NCI-H2107 treated with DMSO at 0.1 percent for 48 hours (cell line): ENCODE data around the gene CIROP.
A peak's percentile ranks its signal among the peaks of the same experiment; 100 is the strongest.

Source experiments
- DNase-seq: peaks from one replicate; lab custom pipeline; 2025; ENCODE audit not compliant: unreplicated experiment; lab: John Stamatoyannopoulos, UW

Gene CIROP

GRCh38 chr14:23104591-23105347 lies at the start of gene CIROP:
TSS of gene CIROP (minus strand) at chr14:23104989. CDS start at chr14:23104920, 69 bp downstream.
- peak; percentile 3 for DNase-seq

- no peak for DNase-seq
These were observed 49.3 kb upstream of the CIROP start for GRCh38 chr14:23153851-23154796.

- DNase-seq = no peak
These were observed 46.6 kb upstream of the CIROP start for GRCh38 chr14:23151342-23151741.

- no peak for DNase-seq
These were observed 45.0 kb upstream of the CIROP start for GRCh38 chr14:23149745-23150144.

GRCh38 chr14:23148591-23149249 lies 43.9 kb upstream of the CIROP start:
- no peak for DNase-seq

- DNase-seq = no peak
These were observed 42.9 kb upstream of the CIROP start for GRCh38 chr14:23147676-23148075.

- DNase-seq = no peak
These were observed 42.2 kb upstream of the CIROP start for GRCh38 chr14:23146980-23147379.

GRCh38 chr14:23146351-23146910 lies 41.6 kb upstream of the CIROP start:
- no peak for DNase-seq

GRCh38 chr14:23145794-23146350 lies 41.1 kb upstream of the CIROP start:
- no peak for DNase-seq

- DNase-seq = no peak
These were observed 39.1 kb upstream of the CIROP start for GRCh38 chr14:23143911-23144310.

- DNase-seq = no peak
These were observed 38.0 kb upstream of the CIROP start for GRCh38 chr14:23142826-23143225.

- no peak for DNase-seq
These were observed 37.1 kb upstream of the CIROP start for GRCh38 chr14:23141706-23142444.

- DNase-seq = no peak
These were observed 35.6 kb upstream of the CIROP start for GRCh38 chr14:23140371-23140770.

GRCh38 chr14:23139874-23140273 lies 35.1 kb upstream of the CIROP start:
- DNase-seq = no peak

- no peak for DNase-seq
These were observed 33.2 kb upstream of the CIROP start for GRCh38 chr14:23137813-23138535.

- DNase-seq = peak; percentile 6
These were observed 32.5 kb upstream of the CIROP start for GRCh38 chr14:23137192-23137812.

- no peak for DNase-seq
These were observed 31.9 kb upstream of the CIROP start for GRCh38 chr14:23136566-23137133.

GRCh38 chr14:23132970-23133369 lies 28.2 kb upstream of the CIROP start:
- DNase-seq = no peak

GRCh38 chr14:23131482-23131881 lies 26.7 kb upstream of the CIROP start:
- DNase-seq = no peak
